PC-3 (cell line): ENCODE measurements around the gene PHF21B.

Experiments used
- EZH2phosphoT487 ChIP-seq: fragments of 300-600 bp; sonication (generic); IDR thresholded peaks from 2 replicates; pipeline ENCODE4 v1.6.1; 2018; ENCODE audit warnings: mild to moderate bottlenecking, antibody characterized with exemption, low read length, borderline replicate concordance
- TF ChIP-seq, protein P1 (sequence below): fragments of 300-600 bp; sonication (generic); conservative IDR thresholded peaks from 2 replicates; pipeline ENCODE4 v1.5.1; 2017; ENCODE audit warnings: antibody characterized with exemption, low read depth, mild to moderate bottlenecking, low read length

DNA sequence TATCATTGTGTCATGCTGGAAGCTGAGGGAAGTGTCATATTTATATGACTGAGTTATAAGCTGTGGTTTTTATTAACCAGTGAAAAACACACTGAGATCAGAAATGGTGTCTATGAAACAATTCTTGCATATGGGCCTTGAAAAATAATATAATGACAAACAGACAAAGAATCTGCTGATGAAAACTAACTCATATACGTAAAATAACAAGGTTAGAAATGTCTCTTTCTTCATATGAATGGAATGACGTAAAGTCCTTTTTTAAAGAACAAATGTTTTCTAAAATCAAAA is 48.8 kb upstream of the PHF21B start:
- TF ChIP-seq, protein P1, sequence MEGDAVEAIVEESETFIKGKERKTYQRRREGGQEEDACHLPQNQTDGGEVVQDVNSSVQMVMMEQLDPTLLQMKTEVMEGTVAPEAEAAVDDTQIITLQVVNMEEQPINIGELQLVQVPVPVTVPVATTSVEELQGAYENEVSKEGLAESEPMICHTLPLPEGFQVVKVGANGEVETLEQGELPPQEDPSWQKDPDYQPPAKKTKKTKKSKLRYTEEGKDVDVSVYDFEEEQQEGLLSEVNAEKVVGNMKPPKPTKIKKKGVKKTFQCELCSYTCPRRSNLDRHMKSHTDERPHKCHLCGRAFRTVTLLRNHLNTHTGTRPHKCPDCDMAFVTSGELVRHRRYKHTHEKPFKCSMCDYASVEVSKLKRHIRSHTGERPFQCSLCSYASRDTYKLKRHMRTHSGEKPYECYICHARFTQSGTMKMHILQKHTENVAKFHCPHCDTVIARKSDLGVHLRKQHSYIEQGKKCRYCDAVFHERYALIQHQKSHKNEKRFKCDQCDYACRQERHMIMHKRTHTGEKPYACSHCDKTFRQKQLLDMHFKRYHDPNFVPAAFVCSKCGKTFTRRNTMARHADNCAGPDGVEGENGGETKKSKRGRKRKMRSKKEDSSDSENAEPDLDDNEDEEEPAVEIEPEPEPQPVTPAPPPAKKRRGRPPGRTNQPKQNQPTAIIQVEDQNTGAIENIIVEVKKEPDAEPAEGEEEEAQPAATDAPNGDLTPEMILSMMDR, result no peak
- no peak for TF ChIP-seq EZH2phosphoT487
